B cell (primary cell): ENCODE results near the gene FNDC3A.

Source experiments
- CTCF ChIP-seq: fragments of 200-600 bp; IDR thresholded peaks from one replicate; pipeline ENCODE4 v1.8.0; 2022; ENCODE audit warnings: antibody characterized with exemption, mild to moderate bottlenecking
- EZH2 ChIP-seq: IDR thresholded peaks from 2 replicates; pipeline ENCODE4 v1.6.1; 2012; ENCODE audit warnings: borderline replicate concordance, low read depth, mild to moderate bottlenecking, moderate library complexity, low read length; ENCODE audit not compliant: insufficient read depth, poor library complexity, severe bottlenecking

GRCh38 chr13:48944221-48944620 is 31.5 kb upstream of the FNDC3A start:
- TF ChIP-seq CTCF (no peak), EZH2 (no peak)
